B cell (primary cell): ENCODE measurements around the gene RARA. TPM values are rescaled to one million over a fixed set of nuclear protein-coding genes. Genes with fewer than 3 reads are reported as not detected.
A peak's percentile ranks its signal among the peaks of the same experiment; 100 is the strongest.

Source experiments
- ATAC-seq: fragments of 200-7000 bp; cut with Tn5 transposase; one replicate; pipeline ENCODE4 v1.10.0; 2021; ENCODE audit warnings: low read depth, mild to moderate bottlenecking, moderate number of reproducible peaks, moderate library complexity
- CTCF ChIA-PET: fragments of 350-600 bp; sonication (Branson Sonifier 250); formaldehyde crosslinking; loops from one replicate; lab custom pipeline; 2021; ENCODE audit warnings: antibody characterized with exemption, inconsistent platforms; lab: Charles Lee
- POLR2A ChIA-PET: fragments of 350-600 bp; sonication (Branson Sonifier 250); formaldehyde crosslinking; loops from one replicate; lab custom pipeline; 2021; ENCODE audit warnings: antibody characterized with exemption; lab: Charles Lee
- DNase-seq: peaks from one replicate; pipeline ENCODE4 v3.0.0; 2013
- H2AFZ ChIP-seq: 2 replicates; pipeline ENCODE4 v1.6.1; 2012; ENCODE audit warnings: mild to moderate bottlenecking, low read depth, low read length; ENCODE audit not compliant: insufficient read depth, poor library complexity, severe bottlenecking
- H3K27ac ChIP-seq, 2 donors: 1 replicate in 1 of 2; 2 replicates in 1 of 2; pipeline ENCODE4 v1.5.1; 2012 to 2013; ENCODE audit warnings: low read length in 2 of 2, mild to moderate bottlenecking in 2 of 2, moderate library complexity in 1 of 2
- H3K27me3 ChIP-seq, 4 experiments: fragments of 200-600 bp in 1 of 4; sonication (generic) in 1 of 4; replicated peaks in 1 of 4; 1 replicate in 2 of 4; 2 replicates in 2 of 4; pipeline versions ENCODE4 v1.6.1 to v1.7.0; 2013 to 2016; ENCODE audit warnings: low read length in 3 of 4, mild to moderate bottlenecking in 2 of 4, mixed read lengths in 1 of 4, moderate library complexity in 1 of 4; ENCODE audit not compliant: insufficient read depth in 4 of 4, control insufficient read depth in 3 of 4; ENCODE audit errors: control extremely low read depth in 1 of 4
- H3K36me3 ChIP-seq, 2 experiments: replicated peaks in 1 of 2; 1 replicate in 1 of 2; 2 replicates in 1 of 2; pipeline versions ENCODE4 v1.6.1 to v1.7.1; 2013; ENCODE audit warnings: low read length in 1 of 2; ENCODE audit not compliant: insufficient read depth in 2 of 2, control insufficient read depth in 1 of 2; ENCODE audit errors: control extremely low read depth in 1 of 2, extremely low read depth in 1 of 2
- H3K4me1 ChIP-seq, 2 donors: fragments of 200-600 bp in 1 of 2; sonication (generic) in 1 of 2; 1 replicate in 1 of 2; 2 replicates in 1 of 2; pipeline versions ENCODE4 v1.5.1 to v1.6.1; 2013 to 2017; ENCODE audit warnings: low read length in 2 of 2; ENCODE audit not compliant: control insufficient read depth in 2 of 2, insufficient read depth in 2 of 2
- H3K4me2 ChIP-seq: replicated peaks from 2 replicates; pipeline ENCODE3; 2012; ENCODE audit warnings: mild to moderate bottlenecking, low read depth, low read length; ENCODE audit not compliant: poor library complexity, severe bottlenecking
- H3K4me3 ChIP-seq, 5 experiments: fragments of 200-600 bp in 1 of 5; sonication (generic) in 1 of 5; 1 replicate in 3 of 5; 2 replicates in 2 of 5; pipeline versions ENCODE4 v1.5.1 to v1.7.0; 2011 to 2016; ENCODE audit warnings: low read length in 4 of 5, mild to moderate bottlenecking in 4 of 5, low read depth in 2 of 5, control low read depth in 1 of 5, moderate library complexity in 1 of 5; ENCODE audit not compliant: insufficient read depth in 1 of 5; ENCODE audit errors: control extremely low read depth in 1 of 5, extremely low read depth in 1 of 5
- H3K79me2 ChIP-seq: fragments of 200-600 bp; sonication (generic); one replicate; pipeline ENCODE4 v1.6.0; 2016; ENCODE audit warnings: low read length; ENCODE audit not compliant: control insufficient read depth, insufficient read depth
- H3K9ac ChIP-seq: fragments of 200-600 bp; sonication (generic); 2 replicates; pipeline ENCODE4 v1.6.1; 2017; ENCODE audit warnings: mild to moderate bottlenecking, low read length, moderate library complexity
- H3K9me3 ChIP-seq, 3 donors: one replicate each; pipeline versions ENCODE4 v1.6.1 to v1.7.1; 2013; ENCODE audit warnings: low read length in 2 of 3; ENCODE audit not compliant: control insufficient read depth in 2 of 3, insufficient read depth in 1 of 3; ENCODE audit errors: control extremely low read depth in 1 of 3
- H4K20me1 ChIP-seq: 2 replicates; pipeline ENCODE4 v1.6.0; 2012; ENCODE audit warnings: mild to moderate bottlenecking, low read length; ENCODE audit not compliant: insufficient read depth, control insufficient read depth, poor library complexity, severe bottlenecking
- H3K27ac Mint-ChIP-seq: one replicate; pipeline ENCODE4 v1.8.0; 2021; ENCODE audit warnings: mixed read lengths
- H3K27me3 Mint-ChIP-seq: one replicate; pipeline ENCODE4 v1.8.0; 2021; ENCODE audit warnings: mixed read lengths
- H3K4me1 Mint-ChIP-seq: one replicate; pipeline ENCODE4 v1.8.0; 2021; ENCODE audit warnings: mixed read lengths
- H3K4me3 Mint-ChIP-seq: one replicate; pipeline ENCODE4 v1.8.0; 2021; ENCODE audit warnings: mixed read lengths
- H3K9me3 Mint-ChIP-seq: one replicate; pipeline ENCODE4 v1.8.0; 2022; ENCODE audit warnings: mixed read lengths; ENCODE audit not compliant: insufficient read depth
- EZH2 ChIP-seq: IDR thresholded peaks from 2 replicates; pipeline ENCODE4 v1.6.1; 2012; ENCODE audit warnings: borderline replicate concordance, low read depth, mild to moderate bottlenecking, moderate library complexity, low read length; ENCODE audit not compliant: insufficient read depth, poor library complexity, severe bottlenecking
- WGBS: methylation state at CpG from one replicate; pipeline ENCODE4 v1.1.5; 2013; ENCODE audit warnings: missing lambda C conversion rate; ENCODE audit not compliant: insufficient coverage; 5-methylcytosine and 5-hydroxymethylcytosine counted together
- intact Hi-C: fragments of 100-400 bp; cut with micrococcal nuclease; formaldehyde crosslinking; loops from one replicate; pipeline ENCODE4 v1.10.0; 2022
- polyA plus RNA-seq: library from polyadenylated mRNA; depleted of rRNA; stranded (reverse); fragments of >200 nt; gene quantifications from 2 replicates; pipeline ENCODE4 v1.2.3, GENCODE V29; 2012
- total RNA-seq, 2 donors: library from RNA; stranded (reverse); fragments of 120-200 nt in 1 of 2; gene quantifications; 1 replicate in 1 of 2; 2 replicates in 1 of 2; pipeline versions ENCODE4 v1.2.3 to v1.2.4, GENCODE V29; 2013 to 2022
- TF ChIP-seq, protein P1 (sequence below): fragments of 200-600 bp; IDR thresholded peaks from one replicate; pipeline ENCODE4 v1.8.0; 2022; ENCODE audit warnings: antibody characterized with exemption, mild to moderate bottlenecking

Gene RARA
- total and polyA plus RNA-seq, 2 donors (not counting 1 experiment from before 2014, with no cell fraction given): 20.7 to 86.2 TPM

- Mint-ChIP-seq H3K4me3 (no peak overlapping the region), H3K9me3 (no peaks in the 10 kb centered on the region), H3K27me3 (peaks cover 12% of the 10 kb centered on the region), H3K27ac (no peak overlapping the region), H3K4me1 (peaks cover 12% of the 10 kb centered on the region)
- Histone ChIP-seq H3K27ac (no peak overlapping the region), H4K20me1 (peaks cover 11% of the 10 kb centered on the region), H3K9me3 (peaks cover 0 to 6% (median 0%) of the 10 kb centered on the region in 3 donors), H3K9ac (no peak overlapping the region), H3K79me2 (peaks cover 5% of the 10 kb centered on the region), H3K4me1 (peaks cover 15 to 20% of the 10 kb centered on the region in 2 donors), H3K27me3 (peaks cover 0 to 34% (median 8%) of the 10 kb centered on the region in 4 experiments), H3K36me3 (peaks cover 0 to 16% of the 10 kb centered on the region in 2 experiments), H3K4me3 (no peak overlapping the region), H3K4me2 (no peak overlapping the region), H2AFZ (no peak overlapping the region)
- ChIA-PET POLR2A (interaction anchor here (1.8 kb wide), 1 partner anchor 174 kb away, joined by 4 read pairs; no protein-coding TSS in a partner anchor), CTCF (interaction anchor here (0.9 to 15.9 kb wide), 7 partner anchors 8 to 260 kb away, joined by 3 to 871 read pairs (median 12); partner anchors contain the start of genes CDC6, RARA and TOP2A)
- no peak for TF ChIP-seq EZH2
- TF ChIP-seq, protein P1, sequence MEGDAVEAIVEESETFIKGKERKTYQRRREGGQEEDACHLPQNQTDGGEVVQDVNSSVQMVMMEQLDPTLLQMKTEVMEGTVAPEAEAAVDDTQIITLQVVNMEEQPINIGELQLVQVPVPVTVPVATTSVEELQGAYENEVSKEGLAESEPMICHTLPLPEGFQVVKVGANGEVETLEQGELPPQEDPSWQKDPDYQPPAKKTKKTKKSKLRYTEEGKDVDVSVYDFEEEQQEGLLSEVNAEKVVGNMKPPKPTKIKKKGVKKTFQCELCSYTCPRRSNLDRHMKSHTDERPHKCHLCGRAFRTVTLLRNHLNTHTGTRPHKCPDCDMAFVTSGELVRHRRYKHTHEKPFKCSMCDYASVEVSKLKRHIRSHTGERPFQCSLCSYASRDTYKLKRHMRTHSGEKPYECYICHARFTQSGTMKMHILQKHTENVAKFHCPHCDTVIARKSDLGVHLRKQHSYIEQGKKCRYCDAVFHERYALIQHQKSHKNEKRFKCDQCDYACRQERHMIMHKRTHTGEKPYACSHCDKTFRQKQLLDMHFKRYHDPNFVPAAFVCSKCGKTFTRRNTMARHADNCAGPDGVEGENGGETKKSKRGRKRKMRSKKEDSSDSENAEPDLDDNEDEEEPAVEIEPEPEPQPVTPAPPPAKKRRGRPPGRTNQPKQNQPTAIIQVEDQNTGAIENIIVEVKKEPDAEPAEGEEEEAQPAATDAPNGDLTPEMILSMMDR: no peak
- intact Hi-C loops: loop anchor here (5.0 kb wide), 1 partner anchor 257 kb away; no protein-coding TSS in a partner anchor
- 84% methylated on average over 5 of the region's 8 CpGs for WGBS
- DNase-seq: peak; percentile 18
- no peak for ATAC-seq
These were observed 51.1 kb downstream of the RARA start for GRCh38 chr17:40360091-40360490.
